GM19193 (cell line): ENCODE results near the gene HCRTR1.

ENCODE experiments used
- POLR2A ChIP-seq: IDR thresholded peaks from 4 replicates; pipeline ENCODE4 v1.6.1; 2011; ENCODE audit not compliant: insufficient read depth, insufficient read length; ENCODE audit errors: extremely low read depth

The HCRTR1 gene

GRCh38 chr1:31586376-31587327 is 30.8 kb upstream of the HCRTR1 start:
- TF ChIP-seq POLR2A = no peak

GRCh38 chr1:31587720-31588423 is 29.6 kb upstream of the HCRTR1 start:
- TF ChIP-seq POLR2A = no peak

GRCh38 chr1:31588751-31589515 is 28.6 kb upstream of the HCRTR1 start:
- TF ChIP-seq POLR2A = no peak

- no peak for TF ChIP-seq POLR2A
Observed at GRCh38 chr1:31591425-31592093, 25.9 kb upstream of the HCRTR1 start.

DNA sequence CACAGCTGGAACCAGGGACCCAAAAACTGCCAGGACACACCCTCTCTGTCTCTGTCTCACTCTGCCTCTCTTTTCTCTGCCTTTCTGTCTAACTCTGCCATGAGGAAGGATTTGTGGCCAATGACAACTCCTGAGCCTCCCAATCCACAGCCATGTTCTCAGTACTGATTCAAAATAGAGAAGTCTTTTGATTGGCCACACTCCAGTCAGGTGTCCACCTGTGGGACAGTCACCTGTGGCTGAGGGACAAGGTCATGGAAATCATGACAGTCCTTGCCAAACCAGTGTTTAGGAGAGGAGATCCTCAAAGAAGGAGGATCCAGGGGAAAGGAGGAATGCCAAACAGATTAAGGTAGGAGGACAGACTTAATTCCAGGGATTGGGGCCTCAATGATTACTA is 25.4 kb upstream of the HCRTR1 start:
- TF ChIP-seq POLR2A = no peak

GRCh38 chr1:31593136-31593665 is 24.3 kb upstream of the HCRTR1 start:
- TF ChIP-seq POLR2A = no peak

- TF ChIP-seq POLR2A = no peak
Observed at GRCh38 chr1:31593770-31594632, 23.5 kb upstream of the HCRTR1 start.

DNA sequence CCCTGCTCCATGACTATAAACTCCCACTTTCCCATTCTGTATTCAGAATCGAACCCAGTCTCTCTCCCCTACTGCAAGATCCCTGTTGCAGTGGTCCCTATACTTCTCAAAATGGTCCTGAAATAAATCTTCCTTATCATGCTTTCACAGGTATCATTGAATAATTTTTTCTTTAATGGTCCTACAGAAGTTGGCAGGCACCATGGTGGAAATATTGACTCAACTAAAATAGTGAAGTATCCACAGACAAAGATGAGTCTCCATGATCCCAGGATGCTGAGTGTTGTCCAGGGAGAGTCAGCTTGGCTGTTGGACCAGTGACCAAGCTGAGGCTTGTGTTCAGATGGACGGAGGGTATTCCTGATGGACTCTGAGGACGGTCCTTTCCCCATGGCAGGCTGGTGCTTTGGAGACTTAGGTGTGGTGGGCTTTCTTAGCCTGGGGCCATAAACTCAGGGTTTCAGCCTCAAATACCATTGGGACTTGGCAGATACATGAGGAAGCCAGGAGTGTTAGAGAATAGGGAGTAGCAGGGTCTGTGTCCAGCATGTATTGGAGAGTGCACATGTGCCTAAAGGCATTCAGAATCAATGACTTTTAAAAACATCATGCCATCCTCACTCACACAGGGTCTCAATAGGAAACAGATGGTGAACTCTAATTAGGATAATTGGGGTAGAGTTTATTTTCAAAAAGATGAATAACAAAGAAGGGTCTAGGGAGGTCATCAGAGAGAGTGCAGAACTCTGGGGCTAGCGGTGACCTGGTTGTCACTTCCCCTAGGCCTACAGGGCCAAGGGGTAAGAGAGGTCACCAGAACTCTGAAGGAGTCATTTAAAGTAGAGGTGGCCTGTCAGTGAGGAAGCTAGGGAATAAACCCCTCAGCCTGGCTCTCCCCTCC is 21.4 kb upstream of the HCRTR1 start:
- TF ChIP-seq POLR2A = no peak

DNA sequence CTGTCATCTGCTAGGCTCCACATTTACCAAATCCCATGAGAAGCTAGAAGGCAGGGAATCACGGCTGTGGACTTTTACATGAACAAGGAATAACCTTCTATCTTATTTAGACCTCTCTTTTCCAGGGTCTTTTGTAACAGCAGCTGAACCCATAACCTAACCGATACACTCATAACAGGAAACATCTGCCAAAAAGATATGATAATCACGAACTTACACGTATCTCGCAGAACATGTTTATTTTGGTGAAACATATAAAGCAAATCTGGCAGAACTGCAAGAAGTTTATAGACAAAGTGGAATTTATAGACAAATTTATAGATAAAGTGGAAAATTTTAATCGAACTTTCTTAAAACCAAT is 20.8 kb upstream of the HCRTR1 start:
- TF ChIP-seq POLR2A = no peak

DNA sequence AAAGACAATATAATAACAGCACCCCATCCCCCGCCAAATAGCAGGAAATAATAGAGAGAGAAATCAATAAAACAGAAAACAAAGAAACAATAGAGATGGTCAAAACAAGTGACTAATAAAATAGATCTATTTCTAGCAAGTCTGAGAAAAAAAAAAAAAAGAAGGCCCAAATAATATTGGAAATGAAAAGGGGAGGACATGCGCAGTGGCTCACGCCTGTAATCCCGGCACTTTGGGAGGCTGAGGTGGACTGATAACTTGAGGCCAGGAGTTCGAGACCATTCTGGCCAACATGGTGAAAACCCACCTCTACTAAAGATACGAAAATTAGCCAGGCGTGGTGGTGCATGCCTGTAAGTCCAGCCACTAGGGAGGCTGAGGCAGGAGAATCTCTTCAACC is 18.5 kb upstream of the HCRTR1 start:
- TF ChIP-seq POLR2A = no peak

DNA sequence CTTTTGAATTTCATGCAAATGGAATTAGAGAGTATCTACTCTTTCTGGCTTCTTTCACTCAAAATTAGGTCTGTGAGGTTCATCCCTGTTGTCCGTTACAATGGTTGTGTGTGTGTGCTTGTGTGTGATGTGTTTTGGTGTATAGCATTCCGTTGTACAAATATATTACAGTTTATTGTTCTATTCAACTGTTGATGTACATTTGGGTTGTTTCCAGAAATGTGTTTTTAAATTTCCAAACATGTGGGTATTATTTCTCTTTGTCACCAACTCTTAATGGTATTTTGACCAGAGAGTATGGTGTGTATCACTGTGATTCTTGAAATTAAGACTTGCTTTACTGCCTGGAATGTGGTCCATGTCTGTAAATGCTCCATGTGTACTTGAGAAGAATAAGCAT is 16.8 kb upstream of the HCRTR1 start:
- TF ChIP-seq POLR2A = no peak

- TF ChIP-seq POLR2A = no peak
Observed at GRCh38 chr1:31602081-31602480, 15.4 kb upstream of the HCRTR1 start.
